Muscle of arm (tissue), 14 donors: ENCODE results near the gene SLAMF6. TPM values are rescaled to one million over a fixed set of nuclear protein-coding genes. Genes with fewer than 3 reads are reported as not detected.
"Not testable (repeated sequence)": the region's sequence is repeated elsewhere in the genome, so short reads cannot be mapped to it uniquely, and the experiment has no call there.

Source experiments
- DNase-seq: peaks from one replicate; pipeline ENCODE4 v3.0.0-alpha.2; 2013
- long read RNA-seq, 11 donors: transcript quantifications; one replicate each; lab custom pipeline, GENCODE V29; 2026
- polyA plus RNA-seq, 12 donors: library from polyadenylated mRNA; unstranded; fragments of 120-200 nt; gene quantifications; one replicate each; pipeline ENCODE4 v1.2.1, GENCODE V29; 2013; ENCODE audit not compliant: insufficient read length in 12 of 12

Gene SLAMF6
- under 1 TPM in 9 of 12 donors, not detected in 3; 0.11 to 0.97 (median 0.27) TPM for polyA plus RNA-seq
- long read RNA-seq, donor 1 = 0 reads
- long read RNA-seq, donor 2 = 0 reads
- long read RNA-seq, donor 3 = 0 reads
- long read RNA-seq, donor 4 = 0 reads
- long read RNA-seq, donor 5 = 0 reads
- long read RNA-seq, donor 6 = 0 reads
- long read RNA-seq, donor 7 = 0 reads
- long read RNA-seq, donor 8 = 0 reads
- long read RNA-seq, donor 9 = 0 reads
- long read RNA-seq, donor 10 = 0 reads
- long read RNA-seq, donor 11 = 0 reads

GRCh38 chr1:160522622-160523345 lies at the start of gene SLAMF6:
SLAMF6 (minus strand) TSS chr1:160523255; CDS start chr1:160523192, 63 bp downstream.
- DNase-seq = no peak

GRCh38 chr1:160570840-160571239 lies 47.8 kb upstream of the SLAMF6 start:
- no peak for DNase-seq

GRCh38 chr1:160569806-160570205 lies 46.8 kb upstream of the SLAMF6 start:
- DNase-seq = no peak

GRCh38 chr1:160567858-160568682 lies 45.0 kb upstream of the SLAMF6 start:
- DNase-seq = no peak

GRCh38 chr1:160567341-160567740 lies 44.3 kb upstream of the SLAMF6 start:
- DNase-seq = no peak

- no peak for DNase-seq
These were observed 42.5 kb upstream of the SLAMF6 start for GRCh38 chr1:160565564-160565963.

- not testable (repeated sequence) for DNase-seq
These were observed 40.2 kb upstream of the SLAMF6 start for GRCh38 chr1:160563230-160563629.

- not testable (repeated sequence) for DNase-seq
These were observed 39.7 kb upstream of the SLAMF6 start for GRCh38 chr1:160562745-160563144.

- no peak for DNase-seq
These were observed 37.8 kb upstream of the SLAMF6 start for GRCh38 chr1:160560806-160561205.

- no peak for DNase-seq
These were observed 37.1 kb upstream of the SLAMF6 start for GRCh38 chr1:160560045-160560705.

- not testable (repeated sequence) for DNase-seq
These were observed 36.4 kb upstream of the SLAMF6 start for GRCh38 chr1:160559437-160559836.

GRCh38 chr1:160558660-160559380 lies 35.8 kb upstream of the SLAMF6 start:
- DNase-seq = no peak

GRCh38 chr1:160553778-160554177 lies 30.7 kb upstream of the SLAMF6 start:
- no peak for DNase-seq

GRCh38 chr1:160552425-160552824 lies 29.4 kb upstream of the SLAMF6 start:
- no peak for DNase-seq

GRCh38 chr1:160550572-160551034 lies 27.5 kb upstream of the SLAMF6 start:
- no peak for DNase-seq

- DNase-seq = no peak
These were observed 26.6 kb upstream of the SLAMF6 start for GRCh38 chr1:160549665-160550006.

GRCh38 chr1:160548960-160549664 lies 26.1 kb upstream of the SLAMF6 start:
- DNase-seq = no peak

GRCh38 chr1:160548183-160548582 lies 25.1 kb upstream of the SLAMF6 start:
- no peak for DNase-seq

- no peak for DNase-seq
These were observed 24.4 kb upstream of the SLAMF6 start for GRCh38 chr1:160547422-160547821.

GRCh38 chr1:160546942-160547341 lies 23.9 kb upstream of the SLAMF6 start:
- no peak for DNase-seq

- DNase-seq = no peak
These were observed 21.6 kb upstream of the SLAMF6 start for GRCh38 chr1:160544647-160545046.
